Stimulated activated CD4-positive, alpha-beta T cell treated with anti-CD3 and anti-CD28 coated beads, Interleukin-1b, Interleukin-23, amount 100 ng/mL, for 1 hour (primary cell): ENCODE data around the gene GNG3.
"Not testable (repeated sequence)": the region's sequence is repeated elsewhere in the genome, so short reads cannot be mapped to it uniquely, and the experiment has no call there.

Experiments
- DNase-seq, 2 donors: peaks; one replicate each; pipeline ENCODE4 v3.0.0-alpha.2; 2020; ENCODE audit warnings: low read depth in 2 of 2

Gene GNG3

DNA sequence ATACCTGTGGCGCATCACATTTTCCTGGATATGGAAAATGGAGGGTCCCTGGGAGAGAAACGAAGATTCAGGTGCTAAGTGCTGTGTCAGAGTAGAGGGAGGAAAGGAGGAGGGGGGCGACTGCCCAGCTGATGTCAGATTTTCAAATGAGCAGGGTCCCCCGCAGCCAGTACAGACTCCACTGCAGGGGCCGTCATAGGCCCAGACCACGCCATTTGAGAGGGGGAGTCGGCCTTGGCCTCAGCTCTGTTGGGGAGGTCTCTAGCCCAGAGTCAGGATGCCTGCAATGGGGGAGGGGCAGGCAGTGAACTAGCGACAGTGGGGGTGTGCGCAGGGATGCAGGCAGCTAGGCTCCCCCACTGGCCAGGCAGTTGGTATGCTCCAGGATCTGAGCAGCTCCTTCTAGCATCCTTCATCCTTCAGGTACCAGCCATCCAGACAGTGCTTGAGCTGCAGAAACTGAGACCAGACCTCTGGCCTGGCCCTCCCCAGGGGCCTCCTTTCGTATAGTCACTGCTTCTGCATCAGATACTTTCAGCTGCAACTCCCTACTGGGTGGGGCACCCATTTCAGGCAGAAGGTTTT is at the start of gene GNG3, which contains the start of gene BSCL2:
Gene GNG3, plus strand, starts transcription at position 400 of the 585 bp plus-strand sequence. CDS start 620 bp downstream, outside the sequence.
Gene BSCL2, minus strand, starts transcription at position 148 of the 585 bp plus-strand sequence. CDS start 229 bp downstream, outside the sequence.
- DNase-seq = no peak

DNA sequence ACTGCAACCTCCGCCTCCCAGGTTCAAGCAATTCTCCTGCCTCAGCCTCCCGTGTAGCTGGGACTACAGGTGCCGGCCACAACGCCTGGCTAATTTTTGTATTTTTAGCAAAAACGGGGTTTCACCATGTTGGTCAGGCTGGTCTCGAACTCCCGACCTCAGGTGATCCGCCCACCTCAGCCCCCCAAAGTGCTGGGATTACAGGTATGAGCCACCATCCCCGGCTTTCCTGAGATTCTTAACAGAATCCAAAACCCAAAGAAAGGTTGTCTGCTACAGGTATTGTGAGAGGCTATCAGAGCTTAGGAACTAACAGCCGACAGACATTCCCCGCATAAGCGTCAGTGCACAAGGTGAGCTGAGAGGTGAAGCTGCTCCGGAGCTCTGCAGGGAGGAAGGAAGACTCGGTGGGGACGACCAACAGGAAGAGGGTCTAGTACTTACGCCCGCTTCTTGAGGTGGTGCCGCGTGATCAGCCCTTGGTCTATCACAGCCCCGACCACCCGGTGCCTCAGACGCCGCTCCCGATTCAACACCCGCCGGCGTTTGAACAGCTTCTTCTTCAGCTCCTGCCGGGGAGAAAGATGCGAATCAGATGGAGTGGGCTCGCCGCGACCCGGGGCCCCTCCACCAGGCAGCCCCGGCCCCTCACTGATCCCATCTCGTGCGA is 42.9 kb upstream of the GNG3 start:
- DNase-seq = no peak

GRCh38 chr11:62665075-62665598 is 42.3 kb upstream of the GNG3 start, which contains the start of the genes C11orf98 and CSKMT:
TSS of gene C11orf98 (minus strand) at chr11:62665210. CDS start at chr11:62665169, 41 bp downstream.
TSS of gene CSKMT (plus strand) at chr11:62665312. CDS start at chr11:62665880, 568 bp downstream.
- DNase-seq = peak; percentile 92 to 94

DNA sequence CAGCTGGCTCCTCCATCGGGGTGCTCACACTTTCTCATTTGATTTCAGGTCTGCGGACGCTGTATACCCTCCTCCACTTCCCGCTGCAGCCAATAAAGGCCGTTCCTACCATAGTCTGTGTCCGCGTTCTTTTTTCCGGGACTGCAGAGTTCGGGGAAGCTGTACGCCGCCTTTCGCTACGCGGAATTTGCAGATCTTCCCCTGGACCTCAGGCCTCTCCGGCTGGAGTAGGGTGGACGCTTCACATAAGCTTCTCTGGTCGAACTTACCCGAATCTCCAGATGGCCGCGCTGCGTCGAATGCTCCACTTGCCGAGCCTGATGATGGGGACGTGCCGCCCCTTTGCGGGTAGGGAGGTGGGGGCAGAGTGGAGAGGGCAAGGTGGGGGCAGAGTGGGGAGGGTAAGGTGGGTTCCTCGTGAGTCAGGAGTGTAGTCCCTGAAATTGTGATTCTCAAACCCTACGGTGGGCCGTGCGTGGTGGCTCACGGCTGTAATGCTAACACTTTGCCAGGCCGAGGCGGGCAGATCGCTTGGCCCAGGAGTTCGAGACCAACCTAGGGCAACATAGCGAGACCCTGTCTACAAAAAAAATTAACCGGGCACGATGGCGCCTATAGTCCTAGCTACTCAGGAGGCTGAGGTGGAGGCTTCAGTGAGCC is 41.7 kb upstream of the GNG3 start:
- no peak for DNase-seq

- DNase-seq = no peak
These were observed 41.1 kb upstream of the GNG3 start for GRCh38 chr11:62666259-62666926.

GRCh38 chr11:62667460-62667859 is 40.0 kb upstream of the GNG3 start:
- DNase-seq = no peak

DNA sequence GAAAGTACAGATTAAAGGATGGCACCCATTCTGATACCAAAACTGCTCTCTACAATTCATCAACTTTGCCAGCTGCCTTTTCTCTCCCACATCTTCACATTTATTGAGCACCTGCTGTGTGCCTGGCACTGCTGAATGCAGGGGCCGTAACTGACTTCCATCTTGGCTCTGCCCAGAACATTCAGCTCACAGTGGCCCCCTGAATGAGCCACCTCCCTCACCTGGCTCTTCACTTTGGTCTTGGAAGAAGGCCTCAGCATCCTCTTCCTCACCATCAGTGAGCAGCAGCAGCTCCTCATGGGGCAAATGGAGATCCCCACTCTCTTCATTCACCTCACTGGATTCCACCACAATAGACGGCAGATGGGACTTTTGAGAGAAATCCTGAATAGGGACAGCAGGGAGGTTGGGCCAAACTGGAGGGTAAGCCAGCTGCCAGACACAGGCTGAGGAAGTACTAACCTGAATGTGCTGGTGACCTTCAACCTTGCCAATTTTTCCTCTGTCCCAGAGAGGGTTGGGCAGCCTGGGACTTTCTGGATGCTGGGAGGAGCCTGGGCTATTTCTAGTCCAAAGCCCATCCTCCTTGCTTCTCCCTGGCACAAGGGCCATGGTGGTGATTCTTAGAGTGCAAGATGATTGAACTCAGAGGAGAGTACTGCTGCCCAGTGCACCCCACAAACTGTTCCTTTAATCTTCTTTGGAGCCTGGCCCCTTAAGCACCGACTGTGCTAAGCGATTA is 37.9 kb upstream of the GNG3 start:
- no peak for DNase-seq

GRCh38 chr11:62671236-62671607 is 36.3 kb upstream of the GNG3 start:
- DNase-seq = no peak

DNA sequence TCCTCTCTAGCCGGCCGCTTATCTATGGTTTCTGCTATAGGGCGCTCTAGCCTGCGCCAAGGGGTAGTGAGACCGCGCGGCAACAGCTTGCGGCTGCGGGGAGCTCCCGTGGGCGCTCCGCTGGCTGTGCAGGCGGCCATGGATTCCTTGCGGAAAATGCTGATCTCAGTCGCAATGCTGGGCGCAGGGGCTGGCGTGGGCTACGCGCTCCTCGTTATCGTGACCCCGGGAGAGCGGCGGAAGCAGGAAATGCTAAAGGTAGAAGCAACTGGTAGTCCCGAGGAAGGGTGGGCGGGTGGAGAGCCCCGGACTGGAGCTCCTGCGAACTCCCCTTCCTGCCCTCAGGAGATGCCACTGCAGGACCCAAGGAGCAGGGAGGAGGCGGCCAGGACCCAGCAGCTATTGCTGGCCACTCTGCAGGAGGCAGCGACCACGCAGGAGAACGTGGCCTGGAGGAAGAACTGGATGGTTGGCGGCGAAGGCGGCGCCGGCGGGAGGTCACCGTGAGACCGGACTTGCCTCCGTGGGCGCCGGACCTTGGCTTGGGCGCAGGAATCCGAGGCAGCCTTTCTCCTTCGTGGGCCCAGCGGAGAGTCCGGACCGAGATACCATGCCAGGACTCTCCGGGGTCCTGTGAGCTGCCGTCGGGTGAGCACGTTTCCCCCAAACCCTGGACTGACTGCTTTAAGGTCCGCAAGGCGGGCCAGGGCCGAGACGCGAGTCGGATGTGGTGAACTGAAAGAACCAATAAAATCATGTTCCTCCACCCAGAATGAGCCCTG is 35.7 kb upstream of the GNG3 start, which contains the start of the genes LBHD1 and UQCC3:
Gene LBHD1, minus strand, starts transcription at position 660 of the 782 bp plus-strand sequence. CDS start 2,236 bp downstream, outside the sequence.
Gene UQCC3, plus strand, starts transcription at position 66 of the 782 bp plus-strand sequence. Its CDS starts 73 bp downstream, at position 139.
- DNase-seq = peak in 1 of 2 donors; percentile 46

DNA sequence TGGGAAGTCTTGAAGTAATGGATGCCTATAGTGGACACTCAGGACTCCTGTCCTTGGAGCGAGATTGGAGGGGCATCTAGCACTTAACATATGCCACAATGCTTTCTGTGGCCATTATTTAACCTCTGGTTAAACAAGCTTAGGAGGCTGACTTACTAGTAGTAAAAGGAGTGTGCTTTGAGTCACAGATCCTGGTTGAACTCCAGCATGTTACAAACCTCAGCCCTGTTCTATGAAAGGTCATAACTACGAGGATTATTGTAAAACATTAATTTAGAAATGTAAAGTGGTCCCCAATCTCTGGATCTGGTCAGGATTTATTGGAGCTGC is 34.3 kb upstream of the GNG3 start:
- DNase-seq = no peak

GRCh38 chr11:62675415-62675814 is 32.1 kb upstream of the GNG3 start:
- DNase-seq = not testable (repeated sequence)

DNA sequence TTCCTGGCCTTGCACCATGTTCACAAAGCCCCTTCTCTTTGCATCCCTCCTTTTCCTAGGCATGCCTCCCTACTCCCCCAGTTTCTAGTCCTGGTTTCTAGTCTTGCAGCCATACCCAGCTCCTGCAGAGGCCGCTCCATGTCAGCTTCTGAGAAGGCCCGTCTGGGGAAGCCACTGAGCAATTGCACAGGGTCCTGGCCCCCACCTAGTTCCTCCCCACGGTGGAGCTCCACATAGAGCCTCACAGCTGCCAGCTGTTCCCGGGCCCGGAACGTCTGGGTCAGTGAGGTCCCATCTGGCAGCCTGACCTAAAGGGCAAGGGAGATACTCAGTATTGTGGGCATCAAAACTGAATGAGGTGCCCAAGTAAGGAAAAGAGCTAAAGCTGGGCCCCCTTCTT is 30.8 kb upstream of the GNG3 start:
- no peak for DNase-seq

DNA sequence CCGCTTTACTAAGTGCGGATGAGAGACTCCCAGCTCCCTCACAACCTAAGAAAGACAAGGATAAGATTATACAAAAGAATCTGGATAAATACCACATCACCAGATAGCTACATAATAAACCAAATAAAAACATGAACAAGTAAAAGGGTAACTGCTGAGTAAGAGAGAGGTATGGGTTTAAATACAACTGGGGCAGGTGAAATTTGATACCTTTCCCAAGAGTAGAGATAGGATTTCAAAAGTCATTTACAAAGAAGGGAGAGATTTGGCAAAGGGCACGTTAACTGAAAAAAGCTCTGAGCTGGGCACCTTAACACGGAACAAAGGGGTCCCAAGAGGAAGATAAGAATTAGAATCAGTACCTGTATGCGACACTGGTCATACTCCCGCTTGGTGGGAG is 30.3 kb upstream of the GNG3 start:
- DNase-seq = no peak

- DNase-seq = no peak
These were observed 29.8 kb upstream of the GNG3 start for GRCh38 chr11:62677714-62678113.

- no peak for DNase-seq
These were observed 29.1 kb upstream of the GNG3 start for GRCh38 chr11:62678433-62678769.

- peak; percentile 58 to 76 for DNase-seq
These were observed 28.4 kb upstream of the GNG3 start, which contains the start of gene UBXN1 for GRCh38 chr11:62678770-62679696. TSS of gene UBXN1 (minus strand) at chr11:62679073. CDS start at chr11:62678923, 150 bp downstream.

DNA sequence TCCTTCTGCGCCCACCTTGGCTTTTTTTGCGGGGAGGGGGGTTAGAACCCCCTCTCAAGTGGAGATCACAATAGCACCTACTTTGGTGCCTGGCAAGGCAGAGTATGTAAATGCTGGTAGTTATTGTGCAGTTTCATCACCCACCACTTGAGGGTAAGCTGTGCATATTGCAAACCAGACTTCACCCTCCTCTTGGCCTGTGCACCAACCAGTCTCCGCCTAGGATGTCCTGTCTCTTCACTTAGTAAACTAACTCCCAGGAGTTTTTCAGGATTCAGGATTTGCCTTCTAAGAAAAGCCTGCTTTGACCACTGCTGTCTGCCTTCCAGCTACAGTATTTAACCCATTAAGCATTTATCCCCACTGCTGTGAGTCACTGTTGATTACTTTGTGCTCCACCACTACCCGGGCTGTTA is 26.6 kb upstream of the GNG3 start:
- peak in 1 of 2 donors; percentile 7 for DNase-seq

DNA sequence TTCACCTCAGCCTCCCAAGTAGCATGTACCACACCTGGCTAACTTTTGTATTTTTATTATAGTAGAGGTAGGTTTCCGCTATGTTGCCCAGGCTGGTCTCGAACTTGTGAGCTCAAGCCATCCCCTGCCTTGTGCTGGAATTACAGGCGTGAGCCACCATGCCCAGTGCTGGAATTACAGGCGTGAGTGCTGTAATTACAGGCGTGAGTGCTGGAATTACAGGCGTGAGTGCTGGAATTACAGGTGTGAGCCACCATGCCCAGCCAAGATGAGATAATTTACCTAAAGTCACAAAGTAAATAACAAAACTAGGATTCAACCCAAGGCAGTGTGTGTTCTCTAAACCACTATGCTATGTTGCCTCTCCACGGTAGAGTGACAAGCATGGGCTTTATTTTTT is 25.0 kb upstream of the GNG3 start:
- DNase-seq = no peak
